Measurements from ENCODE around the gene GABRR3.
A peak's percentile ranks its signal among the peaks of the same experiment; 100 is the strongest.

The GABRR3 gene

GRCh38 chr3:97954228-97954827 is 80.8 kb downstream of the GABRR3 start:
- DNase-seq, result no peak

GRCh38 chr3:97952872-97953271 is 82.2 kb downstream of the GABRR3 start:
- DNase-seq, result no peak

GRCh38 chr3:97952280-97952679 is 82.8 kb downstream of the GABRR3 start:
- DNase-seq, result no peak

GRCh38 chr3:97950360-97950759 is 84.8 kb downstream of the GABRR3 start:
- DNase-seq, result no peak

GRCh38 chr3:97949743-97950142 is 85.4 kb downstream of the GABRR3 start:
- DNase-seq, result peak; percentile 39

GRCh38 chr3:97949110-97949485 is 86.0 kb downstream of the GABRR3 start:
- DNase-seq, result peak; percentile 46

GRCh38 chr3:97948351-97949109 is 86.6 kb downstream of the GABRR3 start:
- DNase-seq, result no peak

- DNase-seq, result no peak
Measured at GRCh38 chr3:97942801-97943546, 92.1 kb downstream of the GABRR3 start.

GRCh38 chr3:97940034-97940433 is 95.1 kb downstream of the GABRR3 start:
- DNase-seq, result no peak

GRCh38 chr3:97939401-97939800 is 95.7 kb downstream of the GABRR3 start:
- no peak for DNase-seq

GRCh38 chr3:97938444-97938843 is 96.7 kb downstream of the GABRR3 start:
- no peak for DNase-seq

- DNase-seq, result no peak
Measured at GRCh38 chr3:97937205-97937604, 97.9 kb downstream of the GABRR3 start.

- DNase-seq, result no peak
Measured at GRCh38 chr3:97935842-97936241, 99.3 kb downstream of the GABRR3 start.
